Measurements from ENCODE around the gene ADPRH.

GRCh38 chr3:119636891-119637611 is 57.8 kb downstream of the ADPRH start:
- TF ChIP-seq CTCF (IDR thresholded peaks at IDR 0.05; ENCODE audit: insufficient read depth, low read depth, low read length) (no peak), EZH2 (IDR thresholded peaks at IDR 0.05; ENCODE audit: insufficient read depth, low read length) (no peak)
